ENCODE measurements around the gene JMJD8. TPM values are rescaled to one million over a fixed set of nuclear protein-coding genes. Genes with fewer than 3 reads are reported as not detected.
A peak's percentile ranks its signal among the peaks of the same experiment; 100 is the strongest.

JMJD8 gene
- total and polyA plus RNA-seq, 9 of the 15 experiments (the other 6 are each of a cell fraction or from before 2014, with no cell fraction given) = 1.2 to 50.6 (median 29.3) TPM

GRCh38 chr16:729768-730665, 45.9 kb upstream of the JMJD8 start:
- no peaks in the 10 kb centered on the region for H3K9me3 ChIP-seq (replicated peaks; ENCODE audit: control insufficient read depth, insufficient read depth, low read depth, low read length)
- intact Hi-C loops (cut with micrococcal nuclease) (loop anchor here (2.0 kb wide), 1 partner anchor 15 kb away; the partner anchor contains the start of gene METRN), in situ Hi-C loops (cut with MboI) (no loop called here)
- H3K4me3 ChIP-seq = no peak overlapping the region; the same call in 1 of the 2 replicates
- ChIA-PET CTCF (ENCODE audit: low intra/inter-chr PET ratio) (no interaction called here), POLR2A (interaction anchor here (0.5 to 2.0 kb wide), 9 partner anchors 10 to 83 kb away, joined by 3 to 16 read pairs (median 4); partner anchors contain the start of genes ANTKMT, CIAO3 and MSLN)
- H3K4me1 ChIP-seq (replicated peaks in 1 of 2; ENCODE audit: control insufficient read depth in 2 of 2, insufficient read depth in 2 of 2, low read length in 2 of 2) = peaks cover 10 to 93% of the 10 kb centered on the region in 2 experiments; a peak in 4 of 5 replicates
- WGBS (ENCODE audit: insufficient coverage, low coverage, missing lambda C conversion rate) = 87% methylated on average over 28 of the region's 37 CpGs
- peaks cover 25% of the 10 kb centered on the region for H3K79me2 ChIP-seq (ENCODE audit: control insufficient read depth, insufficient read depth, low read length)
- peak overlapping the region; percentile 97; the same call in 1 of the 2 replicates for H3K4me2 ChIP-seq (ENCODE audit: insufficient read depth, low read length)
- no peak overlapping the region; the same call in 2 of the 3 replicates for H3K27ac ChIP-seq (ENCODE audit: extremely low read depth, low read depth, low read length)
- no peak overlapping the region for H2AFZ ChIP-seq (ENCODE audit: low read depth, low read length)
- H3K9ac ChIP-seq (ENCODE audit: insufficient read depth in 1 of 2, low read depth in 2 of 2, low read length in 2 of 2) = peak overlapping the region; percentile 48 to 96; a peak in 3 of 4 replicates
- FAIRE-seq = no peak
- H4K20me1 ChIP-seq (replicated peaks; ENCODE audit: control insufficient read depth, insufficient read depth, low read length) = no peaks in the 10 kb centered on the region; the same call in 1 of the 2 replicates
- peaks cover 55% of the 10 kb centered on the region; the same call in 2 of the 3 replicates for H3K36me3 ChIP-seq (ENCODE audit: control insufficient read depth, insufficient read depth, low read length)
- H3K9me1 ChIP-seq (ENCODE audit: control insufficient read depth, insufficient read depth, low read length) = no peaks in the 10 kb centered on the region
- no TSS peak for BruUV-seq (replicated peaks)
- ATAC-seq = no peak
- no peak for DNase-seq (ENCODE audit: extremely low read depth in 1 of 4, low spot score in 3 of 4)
- no peaks in the 10 kb centered on the region for H3K27me3 ChIP-seq (ENCODE audit: control insufficient read depth in 2 of 2, insufficient read depth in 2 of 2, low read length in 2 of 2)
- TF ChIP-seq FOXA1 (IDR thresholded peaks at IDR 0.05; ENCODE audit: borderline replicate concordance) (no peak), RBFOX2 (IDR thresholded peaks at IDR 0.05; ENCODE audit: low read depth, low read length) (peak; percentile 41), SRSF1 (IDR thresholded peaks at IDR 0.05; ENCODE audit: low read depth, low read length) (0 out of 2 replicates have a peak, but pooled peaks have one; percentile 3), NFYB (IDR thresholded peaks at IDR 0.05; ENCODE audit: extremely low read depth, insufficient read length) (no peak), FIP1L1 (IDR thresholded peaks at IDR 0.05; ENCODE audit: low read depth, low read length, poor library complexity, severe bottlenecking) (peak; percentile 64), TAF1 (IDR thresholded peaks at IDR 0.05; ENCODE audit: control insufficient read depth, extremely low read depth, insufficient read depth, low read length, severe bottlenecking) (no peak), GATA2 (CRISPR knock-in tag; IDR thresholded peaks at IDR 0.05) (no peak), POLR2G (IDR thresholded peaks at IDR 0.05; ENCODE audit: low read depth, low read length) (peak; percentile 80), RBM22 (IDR thresholded peaks at IDR 0.05; ENCODE audit: low read depth, low read length, poor library complexity, severe bottlenecking) (peak; percentile 57), POLR2A (conservative IDR thresholded peaks at IDR 0.05) (peak; percentile 51), KLF1 (tag; IDR thresholded peaks at IDR 0.05) (no peak), SMAD2 (IDR thresholded peaks at IDR 0.05; ENCODE audit: low read depth, low read length) (no peak), BCL6 (CRISPR knock-in tag; IDR thresholded peaks at IDR 0.05) (no peak), ZNF655 (CRISPR knock-in tag; IDR thresholded peaks at IDR 0.05) (no peak), NR2F6 (CRISPR knock-in tag; IDR thresholded peaks at IDR 0.05) (no peak), PRPF4 (IDR thresholded peaks at IDR 0.05; ENCODE audit: insufficient read depth, low read depth, low read length, poor library complexity, severe bottlenecking) (peak; percentile 32), SUPT5H (IDR thresholded peaks at IDR 0.05) (peak; percentile 47; the same call in 1 of the 2 replicates), HNRNPUL1 (IDR thresholded peaks at IDR 0.05; ENCODE audit: low read length) (peak; percentile 73; the same call in 1 of the 2 replicates), SNRNP70 (optimal IDR thresholded peaks at IDR 0.05; ENCODE audit: low read depth, low read length) (peak; percentile 2)

Measured in K562 (cell line).